ENCODE data around the gene CINP. TPM values are rescaled to one million over a fixed set of nuclear protein-coding genes. Genes with fewer than 3 reads are reported as not detected.
"Not testable (repeated sequence)": the region's sequence is repeated elsewhere in the genome, so short reads cannot be mapped to it uniquely, and the experiment has no call there.

The CINP gene
- total RNA-seq, 2 donors from 2014 or later, result 25.1 to 27.2 TPM

DNA sequence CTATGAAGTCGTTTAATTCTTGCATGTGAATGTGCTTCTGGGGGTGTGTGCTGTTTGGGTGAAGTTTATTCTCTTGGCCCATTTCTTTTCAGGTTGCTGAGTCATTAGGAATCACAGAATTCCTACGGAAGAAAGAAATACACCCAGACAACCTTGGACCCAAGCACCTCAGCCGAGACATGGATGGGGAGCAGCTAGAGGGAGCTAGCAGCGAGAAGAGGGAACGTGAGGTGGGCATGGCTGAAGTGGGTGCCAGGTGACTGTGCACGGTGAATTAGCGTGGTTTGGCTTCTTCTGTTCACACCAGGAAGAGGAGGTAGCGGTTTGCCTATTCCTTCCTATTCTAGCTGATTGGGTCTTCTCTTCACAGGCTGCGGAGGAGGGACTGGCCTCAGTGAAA lies 24.0 kb downstream of the CINP start:
- DNase-seq (no peak), ATAC-seq (no peak)
- Histone ChIP-seq H3K9me3 (no peaks in the 10 kb centered on the region), H3K4me3 (no peak overlapping the region), H3K4me1 (no peaks in the 10 kb centered on the region), H3K27ac (no peak overlapping the region), H3K36me3 (replicated peaks in 1 of 2; ENCODE audit: insufficient read depth in 1 of 2, low read depth in 2 of 2) (peaks cover 0 to 16% of the 10 kb centered on the region in 2 donors), H3K27me3 (no peaks in the 10 kb centered on the region)
- 88 to 91% methylated on average over 7 to 9 of the region's 9 CpGs for WGBS, 2 donors
- TF ChIP-seq, protein P1, sequence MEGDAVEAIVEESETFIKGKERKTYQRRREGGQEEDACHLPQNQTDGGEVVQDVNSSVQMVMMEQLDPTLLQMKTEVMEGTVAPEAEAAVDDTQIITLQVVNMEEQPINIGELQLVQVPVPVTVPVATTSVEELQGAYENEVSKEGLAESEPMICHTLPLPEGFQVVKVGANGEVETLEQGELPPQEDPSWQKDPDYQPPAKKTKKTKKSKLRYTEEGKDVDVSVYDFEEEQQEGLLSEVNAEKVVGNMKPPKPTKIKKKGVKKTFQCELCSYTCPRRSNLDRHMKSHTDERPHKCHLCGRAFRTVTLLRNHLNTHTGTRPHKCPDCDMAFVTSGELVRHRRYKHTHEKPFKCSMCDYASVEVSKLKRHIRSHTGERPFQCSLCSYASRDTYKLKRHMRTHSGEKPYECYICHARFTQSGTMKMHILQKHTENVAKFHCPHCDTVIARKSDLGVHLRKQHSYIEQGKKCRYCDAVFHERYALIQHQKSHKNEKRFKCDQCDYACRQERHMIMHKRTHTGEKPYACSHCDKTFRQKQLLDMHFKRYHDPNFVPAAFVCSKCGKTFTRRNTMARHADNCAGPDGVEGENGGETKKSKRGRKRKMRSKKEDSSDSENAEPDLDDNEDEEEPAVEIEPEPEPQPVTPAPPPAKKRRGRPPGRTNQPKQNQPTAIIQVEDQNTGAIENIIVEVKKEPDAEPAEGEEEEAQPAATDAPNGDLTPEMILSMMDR (IDR thresholded peaks at IDR 0.05), result no peak
- TF ChIP-seq POLR2A (IDR thresholded peaks at IDR 0.05), result no peak
- intact Hi-C loops (cut with DNase I), result no loop called here

DNA sequence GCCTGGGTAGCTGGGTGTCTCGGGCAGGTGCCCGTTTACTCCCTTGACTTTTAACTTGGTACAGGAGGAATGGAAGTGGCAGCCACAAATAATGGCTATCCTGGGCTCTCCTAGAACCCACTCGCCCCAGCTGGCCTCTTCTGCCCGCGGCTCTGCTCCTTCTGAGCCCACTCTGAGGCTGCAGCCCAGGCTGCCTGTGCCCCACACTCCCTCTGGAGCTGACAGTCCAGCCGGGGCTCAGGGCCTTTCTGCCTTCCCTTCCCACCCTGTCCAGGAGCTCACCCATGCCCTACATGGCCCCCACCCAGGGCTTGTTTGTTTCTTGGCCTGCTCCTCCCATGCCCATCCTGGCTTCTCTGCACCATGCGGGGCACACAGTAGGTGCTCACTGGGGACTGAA lies 27.5 kb downstream of the CINP start:
- Histone ChIP-seq H3K36me3 (replicated peaks in 1 of 2; ENCODE audit: insufficient read depth in 1 of 2, low read depth in 2 of 2) (peaks cover 0 to 11% of the 10 kb centered on the region in 2 donors), H3K27me3 (no peaks in the 10 kb centered on the region), H3K4me1 (no peaks in the 10 kb centered on the region), H3K9me3 (no peaks in the 10 kb centered on the region), H3K27ac (no peak overlapping the region), H3K4me3 (no peak overlapping the region)
- intact Hi-C loops (cut with DNase I), result no loop called here
- WGBS, 2 donors, result 93 to 95% methylated on average over 7 of the region's 7 CpGs
- DNase-seq (no peak), ATAC-seq (no peak)
- TF ChIP-seq, protein P1 (IDR thresholded peaks at IDR 0.05), result no peak
- no peak for TF ChIP-seq POLR2A (IDR thresholded peaks at IDR 0.05)

DNA sequence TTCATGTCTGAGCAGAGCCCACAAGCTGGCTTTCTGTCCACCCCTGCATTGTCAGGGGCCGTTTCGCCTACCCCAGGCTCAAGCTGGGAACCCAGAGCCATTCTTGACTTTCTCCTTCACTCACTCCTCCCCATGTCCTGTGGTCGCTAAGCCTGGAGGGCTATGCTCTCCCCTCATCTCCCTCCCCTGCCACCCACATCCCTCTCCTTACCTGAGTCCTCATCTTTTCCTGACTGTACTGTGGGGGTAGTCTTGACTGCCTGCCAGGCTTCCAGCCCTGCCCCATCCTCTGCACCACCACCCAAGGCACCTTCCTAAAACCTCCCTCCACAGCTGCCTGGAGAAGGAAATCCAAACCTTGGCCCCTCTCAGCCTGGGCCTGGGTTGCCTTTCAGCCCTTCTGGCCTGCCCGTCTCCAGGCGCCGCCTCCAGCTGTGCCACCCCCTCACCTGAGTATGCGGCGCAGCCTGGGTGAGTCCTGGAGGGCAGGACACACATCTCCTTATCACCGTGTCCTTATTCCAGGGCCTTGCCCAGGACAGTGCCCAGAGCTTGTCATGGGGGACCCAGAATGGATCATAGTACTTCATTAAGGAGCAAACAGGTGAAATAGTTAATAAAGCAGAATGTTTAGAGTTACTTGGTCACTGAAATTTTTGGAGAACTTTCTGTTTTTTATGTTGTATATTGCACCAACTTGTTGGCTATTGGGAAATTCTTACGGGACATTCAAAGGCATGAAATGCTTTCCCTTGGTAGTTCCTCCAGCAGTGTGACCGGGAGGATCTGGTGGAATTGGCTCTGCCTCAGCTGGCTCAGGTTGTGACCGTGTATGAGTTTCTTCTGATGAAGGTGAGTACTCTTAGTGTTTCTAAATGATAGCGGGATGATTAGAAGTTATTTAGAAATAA lies 28.6 kb downstream of the CINP start:
- ATAC-seq (no peak), DNase-seq (no peak)
- intact Hi-C loops (cut with DNase I), result no loop called here
- peaks cover 0 to 8% of the 10 kb centered on the region in 2 donors for H3K36me3 ChIP-seq (replicated peaks in 1 of 2; ENCODE audit: insufficient read depth in 1 of 2, low read depth in 2 of 2)
- 91 to 93% methylated on average over 8 to 13 of the region's 13 CpGs for WGBS, 2 donors
- H3K4me3 ChIP-seq, result no peak overlapping the region
- no peaks in the 10 kb centered on the region for H3K27me3 ChIP-seq
- no peaks in the 10 kb centered on the region for H3K9me3 ChIP-seq
- TF ChIP-seq POLR2A (IDR thresholded peaks at IDR 0.05), result no peak
- TF ChIP-seq, protein P1 (IDR thresholded peaks at IDR 0.05), result no peak
- no peaks in the 10 kb centered on the region for H3K4me1 ChIP-seq
- no peak overlapping the region for H3K27ac ChIP-seq

DNA sequence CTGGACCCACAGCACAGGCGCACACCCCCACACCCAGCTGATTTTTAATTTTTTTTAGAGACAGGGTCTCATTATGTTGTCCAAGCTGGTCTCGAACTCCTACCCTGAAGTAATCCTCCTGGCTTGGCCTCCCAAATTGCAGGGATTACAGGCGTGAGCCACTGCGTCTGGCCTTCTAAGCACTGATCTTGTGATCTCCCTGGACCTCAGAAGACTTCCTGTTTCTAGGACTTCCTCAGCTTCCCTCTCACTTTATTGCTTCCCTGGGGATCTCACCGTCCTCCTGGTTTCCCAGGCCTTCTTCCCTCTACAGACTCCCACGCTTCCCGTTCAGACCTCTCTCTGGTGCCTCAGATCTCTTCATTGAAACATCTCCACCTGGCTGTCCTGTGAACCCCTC lies 29.3 kb downstream of the CINP start:
- Histone ChIP-seq H3K9me3 (no peaks in the 10 kb centered on the region), H3K4me3 (no peak overlapping the region), H3K4me1 (no peaks in the 10 kb centered on the region), H3K36me3 (replicated peaks in 1 of 2; ENCODE audit: insufficient read depth in 1 of 2, low read depth in 2 of 2) (peaks cover 0 to 5% of the 10 kb centered on the region in 2 donors), H3K27me3 (no peaks in the 10 kb centered on the region), H3K27ac (no peak overlapping the region)
- no peak for TF ChIP-seq POLR2A (IDR thresholded peaks at IDR 0.05)
- TF ChIP-seq, protein P1 (IDR thresholded peaks at IDR 0.05), result no peak
- WGBS, 2 donors, result 87 to 88% methylated on average over 7 of the region's 7 CpGs
- ATAC-seq (no peak), DNase-seq (no peak)
- intact Hi-C loops (cut with DNase I), result no loop called here

DNA sequence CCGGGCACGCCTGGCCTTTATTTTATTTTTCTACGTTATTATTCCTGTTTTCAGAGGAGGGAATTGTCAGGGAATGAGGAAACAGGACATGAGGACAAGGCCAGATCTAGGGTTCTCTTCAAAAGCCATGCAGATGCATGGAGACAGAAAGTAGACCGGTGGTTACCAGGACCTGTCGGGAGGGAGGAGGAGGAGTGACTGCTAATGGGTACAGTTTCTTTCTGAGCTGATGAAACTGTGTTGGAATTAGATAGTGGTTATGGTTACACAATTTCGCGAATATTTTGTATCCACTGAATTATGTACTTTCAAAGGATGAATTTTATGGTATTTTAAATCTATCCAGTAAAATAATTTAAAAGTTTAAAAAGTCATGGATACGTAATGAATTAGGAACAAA lies 31.9 kb downstream of the CINP start:
- H3K9me3 ChIP-seq, result no peaks in the 10 kb centered on the region
- no peak overlapping the region for H3K4me3 ChIP-seq
- WGBS, 2 donors, result 88 to 91% methylated on average over 8 of the region's 8 CpGs
- H3K27me3 ChIP-seq, result no peaks in the 10 kb centered on the region
- intact Hi-C loops (cut with DNase I), result no loop called here
- TF ChIP-seq, protein P1 (IDR thresholded peaks at IDR 0.05), result no peak
- TF ChIP-seq POLR2A (IDR thresholded peaks at IDR 0.05), result no peak
- DNase-seq, result no peak
- ATAC-seq, result no peak
- no peaks in the 10 kb centered on the region for H3K4me1 ChIP-seq
- H3K27ac ChIP-seq, result no peak overlapping the region
- peaks cover 0 to 2% of the 10 kb centered on the region in 2 donors for H3K36me3 ChIP-seq (replicated peaks in 1 of 2; ENCODE audit: insufficient read depth in 1 of 2, low read depth in 2 of 2)

DNA sequence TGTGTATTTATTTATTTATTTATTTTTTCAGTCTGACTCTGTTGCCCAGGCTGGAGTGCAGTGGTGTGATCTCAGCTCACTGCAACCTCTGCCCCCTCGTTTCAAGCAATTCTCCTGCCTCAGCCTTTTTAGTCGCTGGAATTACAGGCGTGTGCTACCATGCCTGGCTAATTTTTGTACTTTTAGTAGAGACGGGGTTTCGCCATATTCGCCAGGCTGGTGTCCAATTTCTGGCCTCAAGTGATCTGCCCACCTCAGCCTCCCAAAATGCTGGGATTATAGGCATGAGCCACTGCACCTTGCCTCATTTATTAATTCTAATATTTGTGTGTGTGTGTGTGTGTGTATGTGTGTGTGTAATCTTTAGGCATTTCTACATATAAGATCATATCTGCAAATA lies 33.3 kb downstream of the CINP start:
- H3K36me3 ChIP-seq (replicated peaks in 1 of 2; ENCODE audit: insufficient read depth in 1 of 2, low read depth in 2 of 2); H3K4me3 ChIP-seq; H3K9me3 ChIP-seq; intact Hi-C loops (cut with DNase I); ATAC-seq; DNase-seq; H3K27me3 ChIP-seq; H3K4me1 ChIP-seq; H3K27ac ChIP-seq: not testable (repeated sequence)
- WGBS, 2 donors, result 83 to 88% methylated on average over 6 of the region's 6 CpGs
